Measurements from ENCODE around the gene COPS3.

The COPS3 gene

DNA sequence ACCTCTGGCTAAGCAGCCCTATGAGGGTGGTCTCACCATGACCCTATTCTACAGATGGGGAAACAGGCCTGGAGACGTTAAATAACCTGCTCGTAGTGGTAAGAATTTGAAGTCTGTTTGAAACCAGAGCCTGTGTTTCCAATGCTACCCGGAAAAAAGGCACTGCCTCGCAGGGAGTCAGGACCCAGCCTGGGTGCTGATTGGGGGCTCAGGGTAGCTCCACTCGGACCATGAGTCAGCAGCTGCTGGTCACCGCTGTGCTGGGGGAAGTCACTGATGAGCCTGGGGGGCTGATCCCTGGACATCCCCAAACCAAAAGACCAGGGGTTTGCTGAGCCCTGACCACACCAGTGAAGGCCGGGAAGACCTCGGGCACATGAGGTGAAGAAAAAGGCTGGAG lies 65.5 kb downstream of the COPS3 start:
- DNase-seq = no peak

DNA sequence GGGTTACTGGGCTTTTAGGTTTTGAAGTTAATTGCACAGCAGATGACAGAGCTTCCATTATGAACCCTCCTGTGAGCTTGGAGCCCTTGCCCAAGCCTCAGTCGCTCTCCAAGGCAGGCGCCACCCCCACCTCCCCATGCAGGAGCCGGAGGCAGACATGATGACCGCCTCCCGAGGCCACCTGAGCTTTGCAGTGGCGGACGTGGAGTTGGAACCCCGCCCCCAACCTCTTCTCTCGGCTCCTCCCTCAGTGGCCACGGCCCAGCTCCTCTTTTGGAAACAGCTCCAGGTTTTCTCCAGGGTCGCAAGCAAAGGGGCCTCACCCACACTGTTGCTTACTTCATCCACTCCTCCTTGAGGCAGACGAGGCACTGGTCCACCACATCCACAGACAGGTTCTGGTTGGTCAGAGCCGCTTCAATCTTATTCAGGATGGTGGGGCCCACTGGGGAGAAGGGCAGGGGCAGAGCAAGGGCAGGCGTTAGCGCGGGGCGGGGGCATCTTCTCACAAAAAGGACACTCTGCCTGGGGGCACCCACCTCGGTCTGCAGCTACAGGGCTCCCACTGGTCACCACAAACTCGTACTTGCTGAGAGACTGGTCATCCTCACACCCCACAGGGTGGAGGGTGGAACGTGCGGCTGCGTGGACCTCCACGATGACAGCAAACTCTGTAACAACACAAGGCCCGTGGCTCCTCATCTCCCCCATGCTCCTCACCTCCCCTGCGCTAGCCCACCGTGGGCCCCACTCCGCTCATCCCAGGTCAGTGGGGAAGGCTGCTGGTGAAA lies 66.2 kb downstream of the COPS3 start:
- DNase-seq = no peak

DNA sequence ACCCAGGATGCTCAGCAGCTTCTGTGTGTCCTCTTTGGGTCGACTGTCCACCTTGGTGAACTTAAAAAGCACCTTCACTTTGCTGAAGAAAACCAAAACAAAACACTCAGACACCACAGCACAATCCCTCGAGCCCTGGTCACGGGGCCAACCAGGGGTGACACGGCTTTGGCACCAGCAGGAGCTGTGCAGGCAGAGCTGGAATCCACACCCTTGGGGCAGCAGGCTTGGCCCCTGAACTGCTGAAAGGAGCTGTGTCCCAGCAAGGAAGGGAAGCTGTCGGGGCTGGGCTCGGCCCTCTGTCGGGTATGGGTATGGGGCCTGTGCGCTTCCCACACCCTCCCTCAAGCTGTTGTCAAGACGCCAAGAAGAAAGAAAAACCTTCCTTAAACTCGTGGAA lies 67.3 kb downstream of the COPS3 start:
- DNase-seq = no peak

DNA sequence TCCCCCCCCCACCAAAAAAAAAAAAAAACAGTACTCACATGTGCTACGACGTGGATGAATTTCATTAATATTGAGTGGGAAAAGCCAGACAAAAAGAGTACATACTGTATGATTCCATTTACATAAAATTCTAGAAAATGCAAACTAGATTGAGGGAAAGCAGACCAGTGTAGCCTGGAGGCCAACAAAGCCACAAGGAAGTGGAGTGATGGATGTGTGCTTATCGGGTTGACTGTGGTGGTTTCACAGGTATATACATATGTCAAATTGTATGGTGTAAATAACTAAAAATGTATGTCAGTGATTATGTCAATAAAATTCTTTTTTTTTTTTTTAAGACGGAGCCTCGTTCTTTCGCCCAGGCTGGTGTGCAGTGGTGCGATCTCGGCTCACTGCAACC lies 73.0 kb downstream of the COPS3 start:
- no peak for DNase-seq

DNA sequence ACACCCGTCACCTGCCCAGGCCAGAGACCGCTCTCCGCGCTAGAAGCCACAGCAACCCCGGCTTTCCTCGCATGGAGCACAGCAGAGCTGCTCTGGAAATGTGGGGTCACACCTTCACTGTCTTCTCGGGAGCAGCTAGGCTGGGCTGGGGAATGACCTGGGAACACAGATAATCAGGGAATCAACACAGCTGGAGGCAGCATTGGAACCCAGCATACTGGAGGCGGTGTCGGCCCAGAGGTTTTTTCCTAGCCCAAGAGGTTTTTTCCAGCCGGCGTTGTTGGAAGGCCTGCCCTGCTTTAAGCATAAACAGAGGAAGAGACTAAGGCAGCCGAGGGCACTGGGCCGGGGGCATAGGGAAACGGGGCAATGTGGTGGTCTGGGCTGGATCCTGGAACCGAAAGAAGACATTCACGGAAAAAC lies 74.1 kb downstream of the COPS3 start:
- no peak for DNase-seq

DNA sequence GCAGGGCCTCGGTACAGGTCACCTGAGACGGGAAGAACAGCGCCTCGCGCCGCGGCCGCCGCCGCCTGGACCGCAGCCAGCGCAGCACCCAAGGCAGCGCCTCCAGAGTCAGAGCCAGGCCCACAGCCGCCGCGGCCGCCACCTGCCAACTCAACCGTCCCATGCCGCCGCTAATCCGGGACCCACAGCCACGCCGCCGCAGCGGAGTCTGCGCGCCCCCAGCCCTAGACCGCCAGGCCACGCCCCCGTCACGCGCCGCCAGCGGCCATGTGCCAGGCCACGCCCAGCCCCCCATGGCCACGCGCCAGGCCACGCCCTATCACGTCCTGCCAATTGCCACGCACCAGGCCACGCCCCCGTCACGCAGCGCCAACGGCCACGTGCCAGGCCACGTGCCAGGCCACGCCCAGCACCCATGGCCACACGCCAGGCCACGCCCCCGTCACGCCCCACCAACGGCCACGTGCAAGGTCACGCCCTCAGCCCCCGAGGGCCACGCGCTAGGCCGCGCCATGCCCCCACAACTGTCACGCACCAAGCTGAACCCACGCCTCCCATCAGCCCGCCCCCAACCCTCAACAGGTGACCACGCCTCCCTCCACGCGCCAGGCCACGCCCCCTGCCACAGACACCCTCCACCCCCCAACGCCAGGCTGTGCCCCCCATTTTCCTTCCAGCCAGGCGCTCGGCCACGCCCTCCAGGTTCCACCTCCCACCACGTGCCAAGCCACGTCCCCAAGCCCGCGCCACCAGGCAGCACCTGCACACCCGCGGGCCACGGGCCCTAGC lies 74.7 kb downstream of the COPS3 start, which contains the start of gene PLD6:
Gene PLD6 (minus strand): TSS at position 210 of the 789 bp plus-strand sequence. CDS start 47 bp downstream, at position 163.
- DNase-seq = peak; percentile 90

DNA sequence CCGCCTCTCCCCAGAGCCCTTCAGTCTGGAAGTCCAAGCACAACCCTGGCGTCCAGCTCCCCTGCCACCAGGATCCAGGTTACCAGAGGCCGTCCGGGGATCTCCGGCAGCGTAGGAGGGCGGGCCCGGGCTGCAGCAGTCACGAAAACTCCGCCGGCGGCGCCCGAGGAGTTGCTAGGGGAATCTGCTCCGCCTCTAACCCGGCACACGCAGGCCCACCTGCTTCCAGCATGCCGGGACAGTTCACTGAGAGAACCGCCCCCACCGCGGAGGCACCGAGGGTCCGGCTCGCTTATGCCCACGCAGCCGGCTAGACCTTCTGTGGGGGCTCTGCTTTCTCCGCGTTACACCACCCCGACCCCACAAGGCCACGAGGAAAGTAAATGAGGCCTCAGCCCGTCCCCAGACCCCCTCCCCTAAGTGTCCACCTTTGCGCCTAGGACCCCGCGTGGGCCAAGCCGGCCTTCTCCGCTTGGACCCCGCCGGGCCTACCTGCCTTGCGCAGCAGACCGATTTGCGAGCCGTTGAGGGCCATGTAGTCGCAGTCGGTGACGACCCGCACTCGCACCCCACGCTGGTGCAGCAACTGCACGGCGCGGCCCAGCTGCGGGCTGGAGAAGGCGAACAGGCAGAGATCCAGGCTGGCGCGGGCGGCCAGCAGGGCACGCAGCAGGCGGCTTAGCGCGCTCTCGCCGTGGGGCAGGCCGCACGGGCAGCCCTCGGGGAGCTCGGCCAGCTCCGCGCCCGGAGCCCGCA lies 75.5 kb downstream of the COPS3 start:
- DNase-seq = peak; percentile 39

DNA sequence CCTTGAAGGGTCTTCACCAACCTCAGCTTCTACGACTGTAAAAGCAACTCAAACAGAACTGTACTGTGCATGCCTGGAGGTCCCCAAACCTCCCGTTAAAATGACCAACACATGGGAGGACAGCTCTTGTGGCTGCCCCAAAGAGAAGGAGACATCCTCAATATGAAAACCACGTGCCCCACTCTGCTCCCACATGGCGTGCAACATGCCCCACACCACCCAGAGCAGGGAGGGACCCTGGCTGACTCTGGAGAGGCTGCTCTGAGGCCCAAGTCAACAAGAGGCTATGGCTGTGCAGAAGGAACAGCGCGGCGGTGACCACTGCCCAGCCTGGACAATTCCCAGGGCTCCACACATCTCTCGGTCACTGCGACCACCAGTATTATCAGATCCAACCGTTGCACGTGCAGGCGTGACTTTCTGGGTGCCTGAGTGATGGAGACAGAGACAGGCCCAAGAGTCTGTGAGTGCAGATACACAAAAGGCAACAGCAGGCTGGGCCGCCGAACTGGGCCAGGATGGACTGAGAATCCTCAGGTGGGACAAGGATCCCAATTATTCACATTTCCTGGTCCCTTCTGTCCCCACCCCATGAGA lies 76.3 kb downstream of the COPS3 start:
- DNase-seq = no peak

DNA sequence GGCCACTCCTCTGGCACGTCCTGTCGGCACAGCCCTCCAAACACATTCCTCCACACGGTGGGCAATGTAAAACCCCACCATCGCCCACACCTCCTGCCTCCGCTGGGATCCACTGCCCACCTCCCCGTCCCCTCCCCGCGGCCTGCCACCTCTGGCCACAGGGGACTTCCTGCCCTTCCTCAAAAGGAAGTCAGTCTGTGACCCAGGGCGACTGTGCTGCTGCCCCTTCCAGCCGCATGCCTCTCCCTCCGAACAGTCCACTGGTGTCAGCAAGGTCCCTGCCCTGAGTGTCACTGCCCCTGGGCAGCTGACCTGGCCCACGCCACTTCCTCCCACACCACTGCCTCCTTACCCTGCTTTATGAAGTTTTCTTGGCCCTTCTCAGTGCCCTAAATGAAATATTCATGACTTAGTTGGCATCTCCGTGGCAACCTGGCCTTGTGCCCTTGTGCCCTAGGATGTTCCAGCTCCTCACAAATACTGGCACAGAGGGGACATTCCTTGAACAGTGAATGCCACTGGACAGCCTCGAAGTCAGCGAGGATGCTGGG lies 76.9 kb downstream of the COPS3 start:
- DNase-seq = no peak

DNA sequence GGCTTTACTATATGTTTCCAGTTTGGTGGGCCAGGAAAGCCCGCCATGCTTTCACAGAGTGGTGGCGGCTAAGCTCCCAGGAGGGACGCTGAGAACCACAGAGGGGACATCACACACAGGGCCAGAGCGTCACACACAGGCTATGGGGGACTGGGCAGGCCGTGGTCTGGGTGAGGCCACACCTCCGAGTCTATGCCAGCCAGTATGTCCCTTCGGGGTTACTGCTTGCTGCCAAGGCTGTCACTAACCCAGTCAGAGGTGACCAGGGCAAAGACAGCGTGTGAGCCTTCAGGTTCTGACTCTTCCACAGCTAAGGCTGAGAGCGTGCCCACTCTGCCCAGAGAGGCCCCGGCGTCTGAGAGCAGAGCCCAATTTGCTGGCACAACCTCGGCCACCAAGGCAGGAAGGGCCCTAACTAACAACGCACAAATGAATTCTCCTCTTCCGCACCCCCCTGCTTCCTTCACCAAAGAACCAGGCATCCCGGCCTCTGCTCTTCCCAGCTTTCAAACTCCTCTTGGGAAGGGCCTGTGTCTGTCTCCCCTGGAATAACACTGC lies 77.8 kb downstream of the COPS3 start:
- DNase-seq = no peak

DNA sequence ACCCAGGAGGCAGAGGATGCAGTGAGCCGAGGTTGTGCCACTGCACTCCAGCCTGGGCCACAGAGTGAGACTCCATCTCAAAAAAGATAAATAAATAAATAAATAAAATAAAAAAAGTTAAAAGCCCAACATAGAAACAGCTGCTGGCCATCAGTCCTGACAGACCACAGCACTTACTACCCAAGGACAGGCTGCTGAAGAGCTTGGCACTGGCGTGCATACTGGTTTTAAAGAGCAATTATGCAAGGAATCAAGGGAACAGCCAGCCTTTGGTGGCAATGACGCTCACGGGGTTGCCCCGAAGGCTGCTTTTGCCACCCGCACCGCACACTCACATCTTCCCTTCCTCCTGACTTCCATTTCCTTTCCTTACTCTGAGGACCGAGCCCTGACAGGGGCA lies 79.1 kb downstream of the COPS3 start:
- DNase-seq = no peak

DNA sequence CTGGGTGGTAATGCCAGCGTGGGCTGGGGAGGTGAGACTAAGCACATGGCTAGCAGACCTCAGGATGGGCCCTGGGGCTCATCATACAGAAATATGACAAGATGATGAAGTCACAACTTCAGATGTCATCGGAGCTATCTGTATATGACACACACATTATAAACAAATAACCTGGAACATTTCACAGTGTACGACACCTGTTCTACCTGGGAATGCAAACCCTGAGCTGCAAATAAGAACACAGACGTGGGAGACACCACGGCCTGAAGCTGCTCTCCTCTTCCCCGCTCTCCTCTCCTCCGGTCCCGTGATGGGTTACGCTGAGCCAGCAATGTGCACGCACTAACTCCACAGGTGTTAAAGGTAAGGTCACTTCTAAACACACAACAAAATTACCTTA lies 79.8 kb downstream of the COPS3 start:
- DNase-seq = no peak

DNA sequence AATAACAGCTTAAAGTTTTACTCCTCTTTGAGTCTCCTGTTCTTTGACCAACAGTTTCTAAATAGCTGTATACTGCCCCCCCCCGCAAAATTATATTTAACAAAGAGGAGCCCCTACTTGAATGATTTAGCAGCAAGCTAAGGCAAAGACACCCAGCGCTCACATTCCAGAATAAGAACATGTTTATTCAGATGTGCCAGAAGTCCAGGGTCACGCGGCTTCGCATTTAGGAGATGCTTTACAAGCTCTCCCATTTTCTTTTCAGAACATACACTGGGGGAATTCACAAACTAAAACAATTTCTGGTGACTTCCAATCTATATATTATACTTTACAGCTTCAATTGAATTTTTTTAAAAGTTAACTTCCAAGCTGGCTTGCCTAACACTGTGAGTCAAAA lies 80.2 kb downstream of the COPS3 start:
- no peak for DNase-seq

DNA sequence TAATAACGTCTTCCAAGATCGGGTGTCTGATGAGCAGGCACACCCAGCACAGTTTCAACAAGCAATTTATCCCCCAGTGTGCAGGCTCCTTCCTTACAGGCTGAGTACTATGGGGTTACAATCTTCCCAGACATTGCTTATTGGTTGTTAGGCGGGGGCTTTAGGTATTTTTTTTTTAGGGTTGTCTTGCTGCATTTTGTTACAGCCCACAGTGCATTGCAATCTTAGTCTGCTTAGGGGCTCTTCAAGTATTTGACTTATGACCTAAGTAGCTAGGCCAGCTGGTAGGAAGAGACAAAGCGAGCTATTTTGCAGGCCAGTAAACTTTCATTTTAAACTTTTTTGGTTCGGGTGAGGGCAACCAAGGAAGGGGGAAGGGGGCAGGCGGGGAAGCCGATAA lies 80.7 kb downstream of the COPS3 start:
- DNase-seq = no peak

DNA sequence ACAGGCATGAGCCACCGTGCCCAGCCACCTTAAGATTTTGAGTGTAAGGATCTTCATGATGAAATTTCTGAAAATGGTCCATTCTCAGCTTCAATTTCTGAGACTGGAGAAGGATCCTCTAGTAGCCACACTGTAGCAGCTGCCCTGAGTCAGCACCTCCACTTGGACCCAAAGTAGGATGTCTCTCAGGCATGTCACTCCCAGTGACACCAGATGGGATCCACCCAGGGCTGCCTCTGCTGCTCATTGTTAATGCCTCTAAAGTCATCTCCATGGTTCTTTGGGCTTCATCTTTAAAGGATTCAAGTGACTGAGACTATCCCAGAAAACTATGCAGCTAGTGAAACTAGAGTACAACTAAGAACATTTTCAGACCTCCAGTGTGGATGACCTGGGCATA lies 82.8 kb downstream of the COPS3 start:
- no peak for DNase-seq

DNA sequence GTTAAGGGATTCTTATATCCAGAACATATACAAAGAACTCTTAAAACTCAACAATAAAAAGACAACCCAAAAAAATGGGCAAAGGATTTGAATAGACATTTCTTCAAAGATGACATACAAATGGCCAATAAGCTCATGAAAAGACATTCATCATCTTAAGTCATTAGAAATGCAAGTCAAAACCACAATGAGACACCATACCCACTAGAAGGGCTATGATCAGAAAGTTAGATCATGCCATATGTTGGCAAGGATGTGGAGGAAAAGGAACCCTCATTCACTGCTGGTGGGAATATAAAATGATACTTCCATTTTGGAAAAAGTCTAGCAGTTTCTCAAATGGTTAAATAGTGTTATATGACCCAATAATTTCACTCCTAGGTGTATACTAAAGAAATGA lies 84.3 kb downstream of the COPS3 start:
- no peak for DNase-seq
